Fibroblast of lung (primary cell): ENCODE data around the gene DKK1. TPM values are rescaled to one million over a fixed set of nuclear protein-coding genes. Genes with fewer than 3 reads are reported as not detected.

Experiments
- DNase-seq, 2 donors: peaks; one replicate each; pipeline versions ENCODE4 v3.0.0 to v3.0.0-alpha.2; 2010; ENCODE audit warnings: low read depth in 2 of 2
- H2AFZ ChIP-seq: 2 replicates; pipeline ENCODE4 v1.5.1; 2012; ENCODE audit warnings: low read length, control low read depth, inconsistent platforms
- H3K27ac ChIP-seq: 2 replicates; pipeline ENCODE4 v1.5.1; 2011; ENCODE audit warnings: low read length, control low read depth; ENCODE audit not compliant: insufficient read depth
- H3K27me3 ChIP-seq: 2 replicates; pipeline ENCODE4 v1.5.1; 2011; ENCODE audit warnings: mild to moderate bottlenecking, low read length; ENCODE audit not compliant: control insufficient read depth, insufficient read depth
- H3K36me3 ChIP-seq: 2 replicates; pipeline ENCODE4 v1.5.1; 2011; ENCODE audit warnings: low read length; ENCODE audit not compliant: control insufficient read depth, insufficient read depth
- H3K4me1 ChIP-seq: 2 replicates; pipeline ENCODE4 v1.5.1; 2011; ENCODE audit warnings: low read length; ENCODE audit not compliant: control insufficient read depth, insufficient read depth; ENCODE audit errors: extremely low read depth
- H3K4me2 ChIP-seq: 2 replicates; pipeline ENCODE4 v1.5.1; 2011; ENCODE audit warnings: low read length, control low read depth; ENCODE audit not compliant: insufficient read depth; ENCODE audit errors: extremely low read depth
- H3K4me3 ChIP-seq, 4 experiments: fragments of 200-600 bp in 1 of 4; sonication (generic) in 1 of 4; replicated peaks in 1 of 4; 2 replicates each; pipeline ENCODE4 v1.5.1; 2011 to 2016; ENCODE audit warnings: low read length in 4 of 4, low read depth in 3 of 4, mild to moderate bottlenecking in 3 of 4, control low read depth in 2 of 4, inconsistent platforms in 1 of 4, mixed read lengths in 1 of 4; ENCODE audit not compliant: insufficient read depth in 1 of 4; ENCODE audit errors: control extremely low read depth in 1 of 4
- H3K79me2 ChIP-seq: 2 replicates; pipeline ENCODE4 v1.5.1; 2012; ENCODE audit warnings: mild to moderate bottlenecking, low read length, inconsistent platforms; ENCODE audit not compliant: control insufficient read depth, insufficient read depth
- H3K9ac ChIP-seq: 2 replicates; pipeline ENCODE4 v1.5.1; 2011; ENCODE audit warnings: mild to moderate bottlenecking, low read length, control low read depth; ENCODE audit not compliant: insufficient read depth
- H3K9me3 ChIP-seq: 2 replicates; pipeline ENCODE4 v1.5.1; 2012; ENCODE audit warnings: low read depth, low read length; ENCODE audit not compliant: control insufficient read depth, insufficient read depth
- H4K20me1 ChIP-seq: 2 replicates; pipeline ENCODE4 v1.5.1; 2011; ENCODE audit warnings: low read length; ENCODE audit not compliant: control insufficient read depth, insufficient read depth; ENCODE audit errors: extremely low read depth
- CTCF ChIP-seq, 2 donors: IDR thresholded peaks in 1 of 2; conservative IDR thresholded peaks in 1 of 2; 1 replicate in 1 of 2; 2 replicates in 1 of 2; pipeline ENCODE4 v1.5.1; 2011 to 2012; ENCODE audit warnings: low read length in 2 of 2, control low read depth in 1 of 2, inconsistent platforms in 1 of 2, low read depth in 1 of 2, mild to moderate bottlenecking in 1 of 2
- EZH2 ChIP-seq: IDR thresholded peaks from 2 replicates; pipeline ENCODE4 v1.5.1; 2012; ENCODE audit warnings: low read length, control low read depth, mild to moderate bottlenecking; ENCODE audit errors: missing control alignments
- polyA plus RNA-seq, 2 donors: library from polyadenylated mRNA; depleted of rRNA in 1 of 2; stranded (reverse) in 1 of 2; unstranded in 1 of 2; fragments of >200 nt; gene quantifications; 2 replicates each; pipeline ENCODE4 v1.2.1, GENCODE V29; 2011 to 2012; ENCODE audit warnings: missing spikeins in 1 of 2
- total RNA-seq: library from RNA; depleted of rRNA; stranded (reverse); fragments of >200 nt; gene quantifications from 2 replicates; pipeline ENCODE4 v1.2.1, GENCODE V29; 2014

The DKK1 gene
- total and polyA plus RNA-seq, 2 donors (not counting 1 experiment from before 2014, with no cell fraction given): 52.3 to 80.6 TPM

GRCh38 chr10:52335665-52336064, 21.6 kb downstream of the DKK1 start:
- no peaks in the 10 kb centered on the region for H3K27me3 ChIP-seq
- no peak for DNase-seq
- H4K20me1 ChIP-seq: no peaks in the 10 kb centered on the region
- no peak overlapping the region for H3K4me3 ChIP-seq
- H3K9ac ChIP-seq: no peak overlapping the region
- H3K4me2 ChIP-seq: no peak overlapping the region
- no peak for TF ChIP-seq EZH2
- TF ChIP-seq CTCF (conservative IDR thresholded peaks at IDR 0.05 in 1 of 2, IDR thresholded peaks at IDR 0.05 in 1 of 2; ENCODE audit: low read depth in 1 of 2, low read length in 2 of 2): no peak
- H3K79me2 ChIP-seq: no peaks in the 10 kb centered on the region
- H3K27ac ChIP-seq: no peak overlapping the region
- no peaks in the 10 kb centered on the region for H3K9me3 ChIP-seq
- peaks cover 2% of the 10 kb centered on the region for H3K4me1 ChIP-seq
- no peaks in the 10 kb centered on the region for H3K36me3 ChIP-seq
- no peak overlapping the region for H2AFZ ChIP-seq

GRCh38 chr10:52337225-52337624, 23.1 kb downstream of the DKK1 start:
- no peak overlapping the region for H2AFZ ChIP-seq
- H3K4me2 ChIP-seq: no peak overlapping the region
- no peaks in the 10 kb centered on the region for H3K9me3 ChIP-seq
- no peak overlapping the region for H3K4me3 ChIP-seq
- no peak overlapping the region for H3K9ac ChIP-seq
- H3K27ac ChIP-seq: no peak overlapping the region
- H4K20me1 ChIP-seq: no peaks in the 10 kb centered on the region
- H3K4me1 ChIP-seq: peaks cover 2% of the 10 kb centered on the region
- H3K27me3 ChIP-seq: no peaks in the 10 kb centered on the region
- DNase-seq: no peak
- no peak for TF ChIP-seq EZH2
- no peak for TF ChIP-seq CTCF (conservative IDR thresholded peaks at IDR 0.05 in 1 of 2, IDR thresholded peaks at IDR 0.05 in 1 of 2; ENCODE audit: low read depth in 1 of 2, low read length in 2 of 2)
- no peaks in the 10 kb centered on the region for H3K79me2 ChIP-seq
- H3K36me3 ChIP-seq: no peaks in the 10 kb centered on the region

GRCh38 chr10:52343439-52343838, 29.4 kb downstream of the DKK1 start:
- no peak overlapping the region for H3K4me3 ChIP-seq
- no peak for DNase-seq
- H3K9ac ChIP-seq: no peak overlapping the region
- no peaks in the 10 kb centered on the region for H3K9me3 ChIP-seq
- H3K4me2 ChIP-seq: no peak overlapping the region
- no peaks in the 10 kb centered on the region for H3K4me1 ChIP-seq
- TF ChIP-seq EZH2 (no peak), CTCF (conservative IDR thresholded peaks at IDR 0.05 in 1 of 2, IDR thresholded peaks at IDR 0.05 in 1 of 2; ENCODE audit: low read depth in 1 of 2, low read length in 2 of 2) (no peak)
- H3K79me2 ChIP-seq: no peaks in the 10 kb centered on the region
- H4K20me1 ChIP-seq: no peaks in the 10 kb centered on the region
- no peak overlapping the region for H3K27ac ChIP-seq
- no peaks in the 10 kb centered on the region for H3K27me3 ChIP-seq
- no peak overlapping the region for H2AFZ ChIP-seq
- H3K36me3 ChIP-seq: no peaks in the 10 kb centered on the region
